Islet precursor cell (in vitro differentiated cells): ENCODE measurements around the gene RPP25.
A peak's percentile ranks its signal among the peaks of the same experiment; 100 is the strongest.
"Not testable (repeated sequence)": the region's sequence is repeated elsewhere in the genome, so short reads cannot be mapped to it uniquely, and the experiment has no call there.

Source experiments
- DNase-seq: peaks from one replicate; pipeline ENCODE4 v3.0.0-alpha.2; 2018

The RPP25 gene

DNA sequence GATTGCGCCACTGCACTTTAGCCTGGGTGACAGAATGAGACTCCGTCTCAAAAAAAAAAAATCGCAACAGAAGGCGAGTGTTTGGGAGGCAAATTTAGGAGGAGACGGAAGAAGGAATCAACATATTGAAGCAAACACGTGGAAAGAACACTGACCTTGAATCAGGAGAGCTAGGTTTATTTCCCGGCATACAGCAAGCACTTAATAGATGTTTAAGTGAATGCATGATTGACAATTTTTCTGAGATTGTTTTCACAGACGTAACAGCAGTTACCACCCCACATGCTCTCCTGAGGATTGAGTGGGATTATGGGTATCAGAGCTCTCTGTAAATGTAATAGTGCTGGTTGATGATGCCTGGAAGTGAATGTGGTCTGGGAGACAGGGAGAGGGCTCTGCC lies 5.6 kb upstream of the RPP25 start:
- no peak for DNase-seq

DNA sequence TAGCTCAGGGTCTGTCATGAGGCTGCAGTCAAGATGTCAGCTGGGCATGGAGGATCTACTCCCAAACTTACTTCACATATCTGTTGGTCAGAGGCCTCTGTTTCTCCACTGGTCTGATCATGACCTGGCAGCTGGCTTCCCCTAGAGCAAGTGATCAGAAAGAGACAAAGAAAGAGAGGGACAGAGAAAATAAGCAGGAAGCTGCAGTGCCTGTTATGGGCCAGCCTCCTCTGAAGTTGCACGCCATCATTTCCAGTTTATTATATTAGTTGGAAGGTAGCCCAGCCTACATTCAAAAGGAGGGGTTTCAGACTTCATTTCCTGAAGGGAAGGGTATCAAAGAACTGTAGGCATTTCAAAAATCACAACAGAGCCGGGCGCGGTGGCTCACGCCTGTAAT lies 5.0 kb upstream of the RPP25 start:
- DNase-seq = no peak

DNA sequence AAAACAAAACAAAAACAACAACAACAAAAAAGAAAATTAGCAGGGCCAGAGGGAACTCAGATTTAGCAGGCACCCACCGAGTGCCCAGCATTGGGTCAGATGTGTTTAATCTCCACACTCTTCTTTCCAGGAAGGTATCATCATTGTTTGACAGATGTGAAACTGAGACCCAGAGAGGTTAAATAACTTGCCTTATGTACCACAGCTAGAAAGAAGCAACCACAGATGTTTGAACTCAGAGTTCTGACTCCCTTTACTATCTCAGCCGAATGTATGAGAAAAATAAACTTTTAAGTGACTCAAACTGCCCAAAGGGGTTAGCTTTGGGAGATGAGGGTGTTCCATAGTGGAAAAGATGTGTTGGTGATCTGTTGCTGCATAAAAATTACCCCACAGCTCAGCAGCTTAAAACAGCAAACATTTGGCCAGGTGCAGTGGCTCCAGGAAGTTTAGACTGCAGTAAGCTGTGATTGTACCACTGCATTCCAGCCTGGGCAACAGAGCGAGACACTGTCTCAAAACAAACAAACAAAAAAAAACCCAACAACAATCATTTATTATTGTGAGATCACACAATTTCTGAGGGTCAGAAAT lies 4.5 kb upstream of the RPP25 start:
- DNase-seq = no peak

DNA sequence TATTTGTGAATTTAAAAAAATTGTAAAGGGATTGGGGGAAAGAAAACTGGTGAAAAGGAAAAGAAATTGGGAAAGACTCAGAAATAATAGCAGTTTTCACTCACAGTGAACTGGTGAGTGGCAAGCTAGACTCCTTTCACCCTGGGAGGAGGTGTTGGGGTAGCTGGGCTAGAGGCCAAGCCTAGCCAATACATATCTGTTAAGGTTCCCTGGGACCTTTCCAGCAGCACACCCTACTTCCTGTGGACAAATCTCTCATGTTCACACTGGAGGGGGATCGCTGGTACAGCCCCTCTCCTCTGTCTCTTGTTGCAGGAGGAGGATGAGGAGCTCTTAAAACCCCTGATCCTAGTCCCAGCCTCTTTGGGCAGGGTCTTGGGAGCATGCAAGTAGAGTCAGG lies 3.7 kb upstream of the RPP25 start:
- DNase-seq = no peak

DNA sequence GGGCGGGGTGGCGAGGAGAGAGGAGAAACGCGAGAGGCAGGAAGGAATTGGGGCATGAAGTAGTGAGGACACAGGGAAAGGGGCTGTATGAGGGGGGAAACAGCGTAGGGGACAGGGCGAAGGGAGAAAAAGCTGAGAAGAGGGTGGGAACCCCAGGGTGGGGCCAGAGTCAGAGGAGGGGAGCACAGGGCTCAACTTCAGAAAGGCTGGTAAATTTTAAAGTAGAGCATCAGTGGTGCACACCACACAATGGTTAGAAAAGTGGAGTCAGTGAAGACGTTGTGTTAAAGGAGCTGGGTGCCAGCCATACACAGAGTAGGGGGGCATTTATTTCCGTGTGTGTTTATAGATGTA lies 3.0 kb upstream of the RPP25 start:
- DNase-seq = no peak

DNA sequence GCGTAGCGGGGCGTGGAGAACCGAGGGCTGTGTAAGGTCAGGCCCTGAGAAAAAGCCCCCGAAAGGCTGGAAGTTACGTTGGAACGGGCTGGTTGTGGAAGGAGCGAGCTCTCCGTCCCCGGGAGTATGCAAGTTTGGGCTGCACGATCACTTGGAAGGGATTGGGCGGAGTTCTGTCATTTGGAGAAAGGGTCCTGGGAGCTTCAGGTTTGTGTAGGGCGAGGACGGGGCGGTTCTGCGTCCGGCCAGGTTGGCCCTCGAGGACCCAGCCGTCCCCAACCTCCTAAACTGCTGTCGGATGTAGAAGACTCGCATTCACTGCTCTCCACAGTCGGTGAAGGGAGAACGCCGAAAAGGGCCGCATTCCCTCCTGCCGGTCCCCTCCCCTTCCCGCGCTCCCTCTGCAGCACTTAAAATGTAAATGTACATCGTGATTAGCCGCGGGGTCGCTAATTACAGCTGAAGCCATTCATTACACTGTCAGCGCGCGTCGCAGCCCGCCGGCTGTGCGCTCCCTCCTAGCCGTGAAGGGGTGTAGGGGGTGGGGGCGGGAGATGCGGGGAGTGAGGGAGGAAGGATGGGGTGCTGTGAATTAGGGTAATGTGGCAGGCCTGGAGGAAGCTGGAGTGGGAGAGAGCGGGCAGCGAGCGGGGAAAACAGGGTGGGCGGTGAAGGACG lies 2.5 kb upstream of the RPP25 start:
- peak; percentile 62 for DNase-seq

DNA sequence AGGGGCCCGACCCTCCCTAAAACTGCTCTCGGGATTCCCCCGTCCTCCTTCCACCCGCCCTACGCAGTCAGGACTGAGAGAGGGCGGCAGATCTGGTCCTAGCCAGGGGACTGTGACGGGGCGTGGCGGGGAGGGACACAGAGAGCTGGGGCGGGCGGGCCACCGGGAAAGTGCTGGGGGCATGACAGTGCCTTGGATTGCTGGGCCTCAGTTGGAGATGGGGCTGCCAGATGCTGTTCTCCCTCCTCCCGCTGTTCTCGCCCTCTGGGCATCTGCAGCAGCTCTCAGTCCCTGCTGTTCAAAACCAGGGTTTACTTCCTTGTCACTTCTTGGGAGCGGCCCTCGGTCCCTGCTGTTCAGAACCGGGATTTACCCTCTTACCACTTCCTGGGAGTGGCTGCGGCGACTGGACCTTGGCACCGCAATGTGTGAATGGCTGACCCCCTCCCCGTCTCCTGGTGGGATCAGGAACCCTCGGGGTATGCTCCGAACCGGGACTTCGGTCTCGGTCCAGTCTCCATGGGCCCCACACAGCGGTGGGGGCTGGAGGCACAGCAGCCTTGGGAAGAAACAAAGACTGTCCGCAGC lies 1.8 kb upstream of the RPP25 start:
- peak; percentile 76 for DNase-seq

DNA sequence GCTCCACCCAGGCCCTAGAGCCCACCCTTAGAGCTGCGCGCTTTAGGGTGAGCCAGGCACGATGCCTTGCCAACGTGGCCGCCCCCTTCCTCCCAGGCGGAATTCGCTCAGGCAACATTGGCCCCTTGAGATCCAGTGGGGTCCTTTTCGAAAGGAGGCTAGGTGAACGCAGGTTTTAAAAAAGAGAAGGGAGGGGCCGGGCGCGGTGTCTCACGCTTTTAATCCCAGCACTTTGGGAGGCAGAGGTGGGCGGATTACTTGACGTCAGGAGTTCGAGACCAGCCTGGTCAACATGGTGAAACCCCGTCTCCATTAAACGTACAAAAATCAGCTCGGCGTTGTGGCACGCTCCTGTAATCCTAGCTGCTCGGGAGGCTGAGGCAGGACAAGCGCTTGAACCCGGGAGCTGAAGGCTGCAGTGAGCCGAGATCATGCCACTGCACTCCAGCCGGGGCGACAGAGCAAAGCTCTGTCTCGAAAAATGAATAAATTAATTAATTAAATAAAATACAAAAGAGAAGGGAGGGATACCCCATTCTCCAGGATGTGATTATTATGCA lies 984 bp upstream of the RPP25 start:
- DNase-seq = no peak

DNA sequence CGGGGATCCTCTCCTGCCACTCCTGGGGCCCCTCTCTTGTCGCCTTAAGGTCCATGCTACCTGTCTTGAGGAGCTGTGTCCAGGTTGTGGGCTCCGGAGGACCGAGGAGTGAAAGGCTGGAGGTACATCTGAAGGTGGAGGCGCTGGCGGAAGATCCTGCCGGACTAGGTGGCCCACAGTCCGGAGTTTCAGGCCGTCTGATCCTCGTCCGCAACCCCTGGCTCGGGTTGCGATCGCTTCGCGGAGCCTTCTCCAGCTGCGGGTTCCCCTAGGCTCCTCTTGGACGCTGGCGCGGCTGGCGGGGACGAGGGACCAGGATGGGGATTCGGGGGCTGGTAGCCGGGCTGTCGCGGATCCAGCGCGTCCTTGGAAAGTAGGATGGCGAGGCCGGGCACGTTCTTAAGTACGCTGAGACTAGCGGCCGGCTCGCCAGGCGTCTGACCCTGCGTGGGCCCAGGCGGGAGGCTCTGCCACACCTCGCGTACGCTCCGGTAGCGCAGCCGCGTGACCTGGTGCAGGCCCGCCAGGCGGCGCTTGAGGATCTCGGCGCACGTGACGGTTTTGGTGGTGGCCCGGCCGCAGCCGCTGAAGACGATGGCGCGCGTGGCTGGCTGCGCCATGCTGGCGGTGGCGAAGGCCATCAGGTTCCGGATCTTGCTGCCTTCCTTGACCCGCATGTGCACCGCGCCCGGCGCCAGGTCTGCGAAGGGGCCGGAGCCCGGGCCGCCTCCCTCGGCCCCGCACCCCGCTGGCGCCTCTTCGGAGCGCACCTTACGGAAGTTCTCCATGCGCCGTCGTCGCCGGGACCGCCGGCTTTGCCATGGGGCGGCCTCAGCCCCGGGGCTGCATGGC lies 550 bp downstream of the RPP25 start:
- peak; percentile 77 for DNase-seq

DNA sequence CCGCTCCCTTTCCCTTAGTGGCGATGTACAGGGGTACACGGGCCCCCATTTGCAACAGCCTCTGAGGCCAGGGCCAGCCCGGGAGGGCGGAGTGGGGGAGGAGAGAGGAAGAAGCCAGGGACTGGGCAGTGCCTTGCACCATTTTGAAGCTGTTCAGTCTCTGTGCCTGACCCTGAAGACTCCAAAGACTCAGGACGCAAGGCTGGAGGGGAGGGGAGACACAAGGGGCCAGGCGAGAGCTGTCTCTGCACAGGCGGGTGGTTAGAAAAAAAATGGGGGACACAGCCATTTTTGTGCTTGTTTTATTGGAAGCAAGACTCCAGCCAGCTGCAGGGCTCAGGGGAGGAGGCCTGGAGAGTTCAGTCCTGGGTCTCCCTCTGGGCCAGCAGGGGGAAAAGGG lies 1.6 kb downstream of the RPP25 start:
- no peak for DNase-seq

DNA sequence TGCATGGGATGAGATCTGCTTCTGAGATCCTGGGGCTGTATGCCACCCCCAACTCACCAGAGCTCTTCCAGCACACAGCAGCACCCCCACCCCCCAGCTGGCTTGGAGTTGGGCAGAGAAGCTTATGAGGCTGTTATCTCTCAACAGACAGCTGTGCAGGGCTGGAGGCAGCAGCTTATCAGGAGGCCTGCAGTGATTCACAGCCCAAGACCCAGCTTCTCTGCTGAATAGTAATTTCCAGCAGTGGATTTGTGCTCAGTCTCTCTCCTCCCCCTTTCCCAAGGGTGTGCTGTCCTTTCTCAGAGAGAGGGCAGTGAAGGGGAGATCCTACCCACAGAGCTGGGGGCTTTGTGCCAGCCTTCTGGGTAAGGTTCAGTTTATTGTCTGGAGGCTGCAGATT lies 2.1 kb downstream of the RPP25 start:
- DNase-seq = peak; percentile 83

DNA sequence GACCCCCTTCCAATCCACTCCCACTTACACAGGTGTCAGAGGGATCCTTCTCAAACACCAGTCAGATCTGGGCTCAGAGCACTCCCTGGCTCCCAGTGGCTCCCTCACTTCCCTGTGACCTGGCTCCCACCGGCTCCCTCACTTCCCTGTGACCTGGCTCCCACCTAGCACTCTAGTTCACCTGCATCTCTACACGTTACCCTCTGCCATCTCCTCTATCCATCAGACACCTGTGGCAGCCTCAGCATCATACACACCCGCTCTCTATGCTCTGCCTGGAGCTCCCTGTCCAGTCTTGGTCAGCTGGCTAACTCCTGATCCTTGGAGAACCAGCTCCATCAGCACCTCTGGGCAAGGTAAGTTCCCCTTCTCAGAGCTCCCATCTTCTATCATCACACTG lies 5.6 kb downstream of the RPP25 start:
- no peak for DNase-seq

DNA sequence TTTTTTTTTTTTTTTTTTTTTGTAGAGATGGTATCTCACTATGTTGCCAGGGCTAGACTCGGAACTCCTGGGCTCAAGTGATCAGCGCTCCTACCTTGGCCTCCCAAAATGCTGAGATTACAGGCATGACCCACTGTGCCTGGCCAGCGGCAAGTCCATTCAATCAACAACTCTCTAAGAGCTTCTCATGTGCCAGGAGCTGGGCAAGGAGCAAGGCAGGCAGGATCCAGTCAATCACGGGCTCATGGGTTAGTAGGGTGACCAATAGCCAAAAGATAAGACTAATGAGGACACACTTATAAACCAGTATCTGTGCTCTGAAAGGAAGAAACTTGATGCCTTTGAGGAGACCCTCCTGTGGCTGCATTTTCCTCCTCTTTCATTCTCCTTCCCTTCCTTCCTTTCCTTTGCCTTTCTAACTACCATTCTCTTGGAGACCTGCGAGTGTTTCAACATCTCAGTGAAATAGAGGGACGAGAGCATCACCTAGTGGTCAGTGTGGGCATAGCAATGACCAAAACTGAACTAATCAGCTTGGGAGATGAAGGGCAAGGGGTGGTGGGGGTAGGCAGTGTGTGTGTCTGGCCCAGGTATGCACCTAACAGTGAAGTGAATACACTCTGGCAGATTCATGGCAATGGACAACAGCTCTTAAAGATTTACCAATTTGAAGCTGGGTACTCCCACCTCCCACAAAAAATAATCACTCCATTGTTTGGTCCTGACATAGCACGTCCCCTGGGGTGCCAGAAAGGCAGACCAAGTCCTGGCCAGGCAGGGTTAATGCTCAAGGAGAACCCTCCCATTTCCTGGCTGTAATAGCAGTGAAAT lies 6.3 kb downstream of the RPP25 start:
- DNase-seq = peak; percentile 92

DNA sequence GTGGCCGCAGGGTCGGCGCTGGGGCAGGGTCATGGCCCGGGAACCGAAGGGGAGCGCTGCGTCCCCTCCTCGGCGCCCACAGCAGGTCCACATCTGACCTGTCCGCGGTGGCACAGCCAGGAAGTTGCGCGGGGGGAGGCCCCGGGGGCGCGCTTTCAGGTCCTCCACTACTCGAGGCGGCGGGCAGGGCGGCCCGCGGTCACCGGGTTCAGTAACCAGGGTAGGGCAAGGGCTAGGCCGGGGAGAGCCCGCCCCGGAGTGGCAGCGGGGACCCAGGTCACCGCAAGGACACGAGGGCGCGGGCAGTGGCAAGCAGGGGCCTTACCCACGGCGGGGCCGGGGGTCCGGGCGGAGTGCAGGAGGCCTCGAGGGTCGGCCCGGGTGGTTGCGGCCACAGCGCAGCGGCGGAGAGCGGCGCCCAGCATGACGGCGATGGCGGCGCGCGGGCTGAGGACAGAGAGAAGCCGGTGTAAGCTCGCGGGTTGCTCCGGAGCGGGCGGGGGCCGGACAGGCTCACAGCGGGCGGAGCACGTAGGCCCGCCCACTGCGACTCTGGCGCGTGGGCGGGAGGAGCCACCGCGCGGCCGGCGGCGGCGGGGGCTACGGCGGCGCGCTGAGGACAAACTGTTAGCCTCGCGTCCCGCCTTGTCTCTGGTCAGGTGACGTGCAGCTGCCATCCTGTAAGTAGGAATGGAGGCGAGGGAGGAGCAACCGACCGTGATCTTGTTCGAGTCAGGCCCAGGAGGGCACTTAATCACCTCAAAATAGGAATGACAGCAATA lies 18.8 kb downstream of the RPP25 start, which contains the start of gene COX5A:
TSS of gene COX5A (minus strand) at position 484 of the 782 bp plus-strand sequence. CDS start at position 425, 59 bp downstream.
- peak; percentile 97 for DNase-seq

DNA sequence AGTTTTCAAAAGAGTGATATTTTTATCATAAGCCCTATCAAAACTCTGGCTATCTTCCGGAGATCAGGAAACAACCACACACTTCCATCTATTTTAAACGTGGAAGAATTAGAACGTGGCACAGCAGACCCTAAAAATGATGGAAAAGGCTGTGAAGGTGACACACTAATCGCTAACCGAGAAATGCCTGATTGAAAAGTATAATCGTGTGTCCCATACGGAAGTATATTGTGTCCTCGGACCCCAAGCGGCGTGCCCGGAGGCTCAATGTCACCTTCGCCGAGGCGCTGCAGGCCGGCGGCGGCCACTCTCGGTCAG lies 19.3 kb downstream of the RPP25 start:
- DNase-seq = no peak

DNA sequence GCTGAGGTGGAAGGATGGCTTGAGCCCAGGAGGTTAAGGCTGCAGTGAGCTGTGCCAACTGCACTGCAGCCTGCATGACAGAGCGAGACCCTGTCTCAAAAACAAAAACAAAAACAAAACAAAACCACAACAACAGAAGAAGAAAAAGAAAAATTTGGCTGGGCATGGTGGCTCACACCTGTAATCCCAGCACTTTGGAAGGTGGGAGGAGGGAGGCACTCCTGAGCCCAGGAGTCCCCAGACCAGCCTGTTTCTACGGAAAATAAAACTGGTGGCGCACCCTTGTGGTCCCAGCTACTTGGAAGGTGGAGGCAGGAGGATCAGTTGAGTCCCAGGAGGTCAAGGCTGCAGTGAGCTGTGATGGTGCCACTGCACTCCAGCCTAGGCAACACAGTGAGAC lies 21.4 kb downstream of the RPP25 start:
- DNase-seq = peak; percentile 77

DNA sequence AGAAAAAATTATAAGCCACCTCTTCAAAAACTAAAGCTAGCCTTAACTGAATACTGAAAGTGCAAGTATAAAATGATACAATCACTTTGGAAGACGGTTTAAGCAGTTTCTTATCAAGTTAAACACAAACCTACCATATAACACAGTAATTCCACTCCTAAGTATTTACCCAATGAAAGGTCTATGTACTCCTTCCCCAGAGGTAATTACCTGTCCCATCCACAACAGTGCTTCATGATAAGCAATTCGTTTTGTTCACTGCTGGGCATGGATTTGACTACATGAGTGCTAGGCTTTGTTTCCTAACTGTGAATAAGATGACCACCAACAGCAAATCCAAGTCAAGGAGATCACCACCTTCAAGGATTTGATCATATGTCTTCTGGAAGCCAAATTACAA lies 23.0 kb downstream of the RPP25 start:
- DNase-seq = no peak

DNA sequence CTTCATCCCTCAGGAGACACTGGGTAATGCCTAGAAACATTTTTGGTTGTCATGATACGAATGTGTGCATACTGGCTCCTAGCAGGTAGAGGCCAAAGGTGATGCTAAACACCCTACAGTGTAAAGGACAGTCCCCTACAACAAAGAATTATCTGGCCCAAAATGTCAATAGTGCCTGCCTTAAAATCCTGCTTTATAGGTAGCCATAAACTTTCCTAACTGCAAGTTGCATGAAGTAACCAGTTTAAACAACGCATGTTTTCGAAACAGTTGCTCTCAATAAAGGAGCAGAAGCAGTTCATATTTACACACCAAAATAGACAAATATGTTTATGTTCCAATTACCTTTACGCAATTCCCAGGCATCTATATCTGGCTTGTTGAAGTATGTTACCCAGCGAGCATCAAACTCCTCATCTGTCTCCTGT lies 27.8 kb downstream of the RPP25 start:
- DNase-seq = no peak

DNA sequence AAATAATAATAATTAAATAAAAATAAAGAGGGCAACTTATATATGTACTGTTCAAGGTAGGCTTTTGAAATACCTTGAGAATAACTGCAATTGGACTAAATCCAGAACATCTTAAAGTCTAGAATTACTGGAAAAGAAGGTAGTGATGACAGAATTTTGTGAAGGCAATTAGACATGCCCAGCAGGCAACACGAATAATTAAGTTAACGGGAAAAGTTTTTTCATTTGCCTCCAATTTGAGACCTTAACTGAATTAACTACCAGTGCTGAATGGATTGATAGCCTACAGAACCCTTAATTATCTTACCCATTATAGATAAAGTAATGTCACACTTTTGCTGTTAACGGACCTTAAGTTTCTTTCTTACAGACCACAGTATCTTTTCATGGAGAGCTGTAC lies 32.0 kb downstream of the RPP25 start:
- DNase-seq = no peak

DNA sequence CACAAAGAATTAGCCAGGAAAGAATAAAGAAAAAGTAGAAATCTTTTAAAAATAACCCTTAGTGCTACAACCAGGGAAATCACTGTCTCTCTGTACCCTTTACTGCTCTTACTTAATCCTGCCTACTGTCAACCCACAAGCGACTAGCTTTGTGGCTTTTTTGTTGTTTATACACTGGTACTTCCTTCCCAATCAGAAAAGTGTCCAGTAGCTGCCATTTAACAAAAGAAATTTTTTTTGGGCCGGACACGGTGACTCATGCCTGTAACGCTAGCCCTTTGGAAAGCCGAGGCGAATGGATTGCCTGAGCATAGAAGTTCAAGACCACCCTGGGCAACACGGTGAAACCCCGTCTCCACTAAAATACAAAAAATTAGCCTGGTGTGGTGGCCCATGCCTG lies 36.1 kb downstream of the RPP25 start:
- no peak for DNase-seq

DNA sequence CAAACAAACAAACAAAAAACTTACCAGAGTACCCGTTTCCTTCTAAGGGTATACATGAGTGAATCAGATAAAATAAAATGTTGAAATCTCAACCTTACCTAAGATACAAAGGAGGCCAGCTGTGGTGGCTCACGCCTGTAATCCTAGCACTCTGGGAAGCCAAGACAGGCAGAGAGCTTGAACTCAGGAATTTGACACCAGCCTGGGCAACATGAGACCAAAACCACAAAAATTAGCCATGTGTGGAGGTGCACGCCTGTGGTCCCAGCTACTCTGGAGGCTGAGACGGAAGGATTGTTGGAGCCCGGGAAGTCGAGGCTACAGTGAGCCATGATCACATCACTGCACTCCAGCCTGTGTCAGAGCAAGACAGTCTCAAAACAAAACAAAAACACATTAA lies 38.9 kb downstream of the RPP25 start:
- no peak for DNase-seq

DNA sequence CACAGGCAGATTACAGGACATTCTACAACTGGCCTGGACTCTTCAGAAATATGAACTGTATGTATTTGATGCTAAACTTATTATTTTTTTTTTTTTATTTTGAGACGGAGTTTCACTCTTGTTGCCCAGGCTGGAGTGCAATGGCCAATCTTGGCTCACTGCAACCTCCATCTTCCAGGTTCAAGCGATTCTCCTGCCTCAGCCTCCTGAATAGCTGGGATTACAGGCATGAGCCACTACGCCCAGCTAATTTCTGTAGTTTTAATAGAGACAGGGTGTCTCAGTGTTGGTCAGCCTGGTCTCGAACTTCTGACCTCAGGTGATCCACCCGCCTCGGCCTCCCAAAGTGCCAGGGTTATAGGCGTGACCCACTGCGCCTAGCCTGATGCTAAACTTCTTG lies 42.8 kb downstream of the RPP25 start:
- not testable (repeated sequence) for DNase-seq
